NOMO-1 treated with dmso at 0.1 percent for 144 hours (cell line): Measurements from ENCODE around the gene ICAM1.
A peak's percentile ranks its signal among the peaks of the same experiment; 100 is the strongest.

ENCODE experiments used
- DNase-seq: peaks from one replicate; lab custom pipeline; 2025; ENCODE audit not compliant: unreplicated experiment; lab: John Stamatoyannopoulos, UW

The ICAM1 gene

GRCh38 chr19:10292206-10292788 lies 21.4 kb downstream of the ICAM1 start:
- no peak for DNase-seq

GRCh38 chr19:10292789-10293636 lies 22.1 kb downstream of the ICAM1 start:
- no peak for DNase-seq

GRCh38 chr19:10293637-10294367 lies 22.9 kb downstream of the ICAM1 start:
- no peak for DNase-seq

- no peak for DNase-seq
These were observed 23.4 kb downstream of the ICAM1 start for GRCh38 chr19:10294368-10294697.

GRCh38 chr19:10295305-10295846 lies 24.5 kb downstream of the ICAM1 start:
- peak; percentile 40 for DNase-seq

- no peak for DNase-seq
These were observed 25.1 kb downstream of the ICAM1 start for GRCh38 chr19:10295847-10296591.

- peak; percentile 26 for DNase-seq
These were observed 28.9 kb downstream of the ICAM1 start for GRCh38 chr19:10299545-10300458.

GRCh38 chr19:10305139-10305806 lies 34.4 kb downstream of the ICAM1 start:
- peak; percentile 18 for DNase-seq

- no peak for DNase-seq
These were observed 35.4 kb downstream of the ICAM1 start for GRCh38 chr19:10306327-10306726.

GRCh38 chr19:10309423-10309822 lies 38.5 kb downstream of the ICAM1 start, which contains the start of gene ZGLP1:
ZGLP1 (minus strand) TSS chr19:10309815.
- no peak for DNase-seq

- peak; percentile 32 for DNase-seq
These were observed 44.7 kb downstream of the ICAM1 start, which contains the start of gene FDX2 for GRCh38 chr19:10315335-10316214. FDX2 (minus strand) TSS chr19:10316015; CDS start chr19:10315996, 19 bp downstream.

GRCh38 chr19:10316229-10317044 lies 45.5 kb downstream of the ICAM1 start:
- DNase-seq: no peak

GRCh38 chr19:10317045-10317856 lies 46.3 kb downstream of the ICAM1 start:
- no peak for DNase-seq

GRCh38 chr19:10317857-10318462 lies 47.0 kb downstream of the ICAM1 start:
- no peak for DNase-seq

- DNase-seq: no peak
These were observed 48.1 kb downstream of the ICAM1 start for GRCh38 chr19:10318807-10319682.
